Measurements from ENCODE around the gene SLC25A41. TPM values are rescaled to one million over a fixed set of nuclear protein-coding genes. Genes with fewer than 3 reads are reported as not detected.

Gene SLC25A41
- total and polyA plus RNA-seq, 9 of the 15 experiments (the other 6 are each of a cell fraction or from before 2014, with no cell fraction given), result 0.08 to 4.2 (median 1.6) TPM

GRCh38 chr19:6460099-6460884 lies 26.7 kb upstream of the SLC25A41 start (continued):
- TF ChIP-seq FOXO4 (CRISPR knock-in tag; IDR thresholded peaks at IDR 0.05) (no peak), SIRT6 (IDR thresholded peaks at IDR 0.05; ENCODE audit: low read depth, low read length) (no peak), NCOA1 (IDR thresholded peaks at IDR 0.05; ENCODE audit: low read depth) (no peak), FOXK2 (conservative IDR thresholded peaks at IDR 0.05 in 1 of 2, IDR thresholded peaks at IDR 0.05 in 1 of 2; ENCODE audit: low read depth in 2 of 2) (no peak; a peak in 1 of 4 replicates), PPARD (CRISPR knock-in tag; IDR thresholded peaks at IDR 0.05) (no peak), ZNF140 (CRISPR knock-in tag; IDR thresholded peaks at IDR 0.05) (no peak), SFPQ (IDR thresholded peaks at IDR 0.05; ENCODE audit: low read depth, low read length) (no peak), PKNOX1 (IDR thresholded peaks at IDR 0.05) (peak; percentile 15; the same call in 1 of the 2 replicates), MEF2A (IDR thresholded peaks at IDR 0.05; ENCODE audit: control insufficient read depth, low read depth, low read length) (no peak), ZBTB26 (CRISPR knock-in tag; IDR thresholded peaks at IDR 0.05) (no peak), IRF1 (CRISPR knock-in tag; IDR thresholded peaks at IDR 0.05; ENCODE audit: borderline replicate concordance) (no peak), HMG20B (CRISPR knock-in tag; IDR thresholded peaks at IDR 0.05) (no peak), ZNF695 (CRISPR knock-in tag; IDR thresholded peaks at IDR 0.05) (no peak), PHB2 (IDR thresholded peaks at IDR 0.05; ENCODE audit: low read depth) (no peak), ARID1B (IDR thresholded peaks at IDR 0.05) (0 out of 2 replicates have a peak, but pooled peaks have one; percentile 12), LCOR (CRISPR knock-in tag; IDR thresholded peaks at IDR 0.05) (peak; percentile 87), HDAC3 (IDR thresholded peaks at IDR 0.05; ENCODE audit: borderline replicate concordance, partially characterized antibody) (no peak), GABPB1 (CRISPR knock-in tag; IDR thresholded peaks at IDR 0.05) (peak; percentile 70), ZNF668 (CRISPR knock-in tag; IDR thresholded peaks at IDR 0.05) (no peak), TEAD4 (IDR thresholded peaks at IDR 0.05; ENCODE audit: low read length) (peak; percentile 80), TEAD4 (CRISPR knock-in tag; IDR thresholded peaks at IDR 0.05; ENCODE audit: borderline replicate concordance) (no peak)
